HG03575 (cell line): ENCODE data around the gene UFD1.

Source experiments
- ATAC-seq: cut with Tn5 transposase; IDR thresholded peaks from one replicate; pipeline ENCODE4 v1.9.1; 2021; ENCODE audit not compliant: unreplicated experiment, insufficient number of reproducible peaks, low FRiP score; ENCODE audit errors: extremely low read depth

Gene UFD1, protein sequence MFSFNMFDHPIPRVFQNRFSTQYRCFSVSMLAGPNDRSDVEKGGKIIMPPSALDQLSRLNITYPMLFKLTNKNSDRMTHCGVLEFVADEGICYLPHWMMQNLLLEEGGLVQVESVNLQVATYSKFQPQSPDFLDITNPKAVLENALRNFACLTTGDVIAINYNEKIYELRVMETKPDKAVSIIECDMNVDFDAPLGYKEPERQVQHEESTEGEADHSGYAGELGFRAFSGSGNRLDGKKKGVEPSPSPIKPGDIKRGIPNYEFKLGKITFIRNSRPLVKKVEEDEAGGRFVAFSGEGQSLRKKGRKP

DNA sequence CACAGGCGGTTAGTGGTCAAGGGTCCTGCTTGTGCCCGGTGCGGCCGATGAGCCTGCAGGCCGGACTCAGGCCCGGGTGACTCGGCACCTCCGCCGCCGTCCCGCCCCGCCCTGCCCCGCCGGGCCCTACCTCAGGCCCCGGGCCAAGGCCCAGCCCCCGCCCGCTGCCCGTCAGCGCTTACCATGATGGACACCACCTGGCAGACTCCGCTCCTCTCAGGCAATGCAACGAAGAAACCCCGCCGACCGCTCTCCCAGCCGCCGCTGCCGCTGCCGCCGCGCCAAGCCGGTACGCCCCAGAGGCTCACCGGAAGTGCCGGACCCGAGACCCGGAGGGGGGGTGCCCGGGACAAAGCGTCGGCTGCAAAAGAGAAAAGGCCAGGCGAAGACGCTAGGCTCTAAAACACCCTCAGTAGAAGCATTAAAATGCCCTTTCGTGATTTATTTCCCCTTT, at the start of gene UFD1:
Gene UFD1, minus strand, starts transcription at position 293 of the 454 bp plus-strand sequence. Its CDS starts 108 bp downstream, at position 185.
- ATAC-seq, result peak; percentile 6

DNA sequence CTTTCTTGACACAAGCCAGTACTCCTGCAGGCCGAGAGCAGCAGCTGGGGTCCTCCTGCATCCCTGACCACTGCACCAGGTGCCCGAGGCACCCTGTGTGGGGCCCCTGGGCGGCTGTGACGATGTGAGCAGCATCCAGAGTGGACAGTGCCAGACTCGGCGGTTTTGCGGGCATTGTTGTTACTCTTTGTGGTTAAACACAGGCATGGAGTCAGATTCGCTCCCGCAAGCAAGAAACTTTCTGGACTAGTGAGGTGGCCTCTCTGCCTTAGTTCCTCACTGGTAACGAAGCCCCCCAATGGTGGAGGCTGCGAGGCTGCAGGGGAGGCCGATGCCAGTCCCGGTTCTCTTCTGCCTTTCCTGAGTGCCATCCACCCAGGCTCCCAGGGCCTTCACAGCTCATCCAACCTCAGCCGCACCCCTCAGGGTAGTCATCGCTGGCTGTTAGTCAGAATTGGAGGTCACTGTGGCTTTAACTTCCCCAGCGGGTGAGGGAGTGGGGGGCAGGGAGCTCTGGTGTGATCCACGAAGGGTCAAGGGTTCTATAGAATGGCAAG, 48.9 kb upstream of the UFD1 start:
- ATAC-seq, result no peak

DNA sequence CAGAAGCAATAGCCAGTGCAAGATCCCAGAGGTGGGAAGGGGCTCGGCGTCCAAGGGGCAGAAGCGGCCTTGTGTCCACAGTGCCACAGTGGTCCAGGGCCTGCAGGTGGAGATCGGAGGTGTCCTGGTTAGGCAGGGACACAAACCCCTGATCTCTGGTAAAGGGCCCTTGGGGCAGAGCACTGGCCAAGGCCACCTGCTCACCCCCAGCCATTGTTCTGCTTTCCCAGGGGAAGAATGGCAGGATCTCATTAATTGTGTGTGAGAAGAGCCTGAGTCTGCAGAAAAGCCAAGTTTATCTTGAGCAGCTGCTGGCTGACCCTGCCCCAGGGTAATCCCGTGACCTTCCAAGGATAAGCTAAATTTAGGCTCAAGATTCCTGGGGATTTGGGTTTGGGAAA, 48.3 kb upstream of the UFD1 start:
- ATAC-seq, result no peak

DNA sequence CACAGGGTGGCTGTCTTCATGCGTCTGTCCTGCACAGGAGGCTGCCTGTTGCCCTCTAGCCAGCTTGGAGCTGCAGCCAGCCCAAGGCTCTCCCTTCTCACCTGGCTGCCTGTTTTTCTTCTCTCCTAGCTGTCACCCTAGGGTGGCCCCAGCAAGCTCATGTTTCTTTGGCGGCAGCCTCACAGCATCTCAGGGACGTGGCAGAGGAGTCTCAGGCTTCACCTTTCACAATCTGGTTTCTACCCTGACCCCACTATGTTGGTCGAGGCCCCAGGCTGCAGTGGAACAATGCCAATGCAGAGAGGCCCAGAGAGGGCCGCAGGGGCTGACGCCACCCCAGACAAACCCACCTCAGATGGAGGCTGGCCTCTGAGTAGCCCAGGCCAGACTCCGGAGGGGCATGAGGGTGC, 47.7 kb upstream of the UFD1 start:
- ATAC-seq, result no peak

DNA sequence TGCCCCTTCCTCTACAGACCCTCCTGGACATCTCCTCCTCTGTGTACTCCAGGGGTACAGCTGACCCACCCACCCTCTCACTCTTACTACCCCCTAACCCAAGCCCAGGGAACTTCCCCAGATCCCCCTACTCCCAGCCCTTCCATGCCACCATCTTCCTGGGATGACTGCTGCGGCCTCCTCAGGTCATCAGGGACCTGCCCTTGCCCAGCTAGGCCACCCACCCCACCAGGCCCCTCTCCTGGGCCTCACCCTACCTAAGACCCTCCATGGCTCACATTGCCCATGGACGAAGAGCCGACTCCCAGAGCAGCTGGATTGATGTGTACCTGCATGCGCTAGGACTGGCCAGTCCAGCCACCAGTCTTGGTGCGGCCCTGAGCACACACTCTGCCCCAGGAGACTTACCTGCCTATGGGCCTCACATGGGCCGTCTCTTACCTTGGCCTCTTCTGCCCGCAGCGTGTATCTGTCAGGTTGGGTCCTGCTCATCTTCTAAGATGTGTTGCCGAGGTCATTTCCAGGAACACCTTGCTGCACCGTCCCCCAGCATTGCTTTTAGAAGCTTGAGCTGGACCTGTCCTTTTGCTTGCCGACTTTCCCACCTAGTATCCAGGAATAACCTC, 47.2 kb upstream of the UFD1 start:
- ATAC-seq, result no peak

DNA sequence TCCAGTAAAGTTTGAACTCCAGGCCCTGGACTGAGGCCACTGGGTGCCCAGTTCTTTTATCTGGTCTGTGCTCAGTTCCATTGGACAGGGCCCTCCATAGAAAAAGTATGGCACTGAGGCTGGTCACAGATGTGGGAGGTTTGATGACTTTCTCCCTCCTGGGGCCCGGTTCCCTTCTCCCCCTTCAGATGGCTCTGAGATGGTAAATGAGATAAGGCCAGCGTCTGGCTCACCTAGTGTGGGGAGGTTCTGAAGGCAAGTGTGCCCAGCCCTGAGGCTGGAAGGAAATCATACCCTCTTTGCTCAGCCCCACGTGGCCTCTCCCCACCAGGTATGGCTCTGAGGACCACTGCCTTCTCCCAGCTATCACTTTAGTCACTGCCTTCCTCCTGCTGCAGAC, 46.7 kb upstream of the UFD1 start:
- no peak for ATAC-seq

DNA sequence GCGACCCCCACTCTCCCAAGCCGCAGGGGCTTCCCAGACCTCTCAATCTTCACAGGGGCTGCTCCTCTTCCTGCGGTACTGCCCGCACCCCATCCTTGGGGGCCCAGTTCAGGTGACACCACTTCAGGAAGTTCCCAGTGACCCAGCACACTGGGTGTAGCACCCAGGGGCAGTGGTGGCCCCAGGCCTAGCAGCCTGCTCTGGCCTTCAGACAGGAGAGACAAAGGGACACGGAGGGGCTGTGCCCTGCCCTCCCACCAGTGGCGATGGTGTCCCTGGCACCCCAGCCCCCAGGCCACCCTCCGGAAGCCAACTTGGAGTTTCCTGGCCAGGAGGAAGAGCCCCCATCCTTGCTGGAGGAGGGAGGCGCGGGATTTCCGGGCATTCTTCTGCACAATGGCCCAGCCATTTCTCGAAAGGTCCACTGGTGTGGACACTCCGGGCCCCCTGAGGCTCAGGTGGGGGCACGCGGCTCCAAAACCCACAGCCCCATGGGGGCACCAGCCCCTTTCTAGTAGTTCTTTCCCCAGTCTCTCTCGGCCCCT, 46.2 kb upstream of the UFD1 start:
- ATAC-seq, result no peak

DNA sequence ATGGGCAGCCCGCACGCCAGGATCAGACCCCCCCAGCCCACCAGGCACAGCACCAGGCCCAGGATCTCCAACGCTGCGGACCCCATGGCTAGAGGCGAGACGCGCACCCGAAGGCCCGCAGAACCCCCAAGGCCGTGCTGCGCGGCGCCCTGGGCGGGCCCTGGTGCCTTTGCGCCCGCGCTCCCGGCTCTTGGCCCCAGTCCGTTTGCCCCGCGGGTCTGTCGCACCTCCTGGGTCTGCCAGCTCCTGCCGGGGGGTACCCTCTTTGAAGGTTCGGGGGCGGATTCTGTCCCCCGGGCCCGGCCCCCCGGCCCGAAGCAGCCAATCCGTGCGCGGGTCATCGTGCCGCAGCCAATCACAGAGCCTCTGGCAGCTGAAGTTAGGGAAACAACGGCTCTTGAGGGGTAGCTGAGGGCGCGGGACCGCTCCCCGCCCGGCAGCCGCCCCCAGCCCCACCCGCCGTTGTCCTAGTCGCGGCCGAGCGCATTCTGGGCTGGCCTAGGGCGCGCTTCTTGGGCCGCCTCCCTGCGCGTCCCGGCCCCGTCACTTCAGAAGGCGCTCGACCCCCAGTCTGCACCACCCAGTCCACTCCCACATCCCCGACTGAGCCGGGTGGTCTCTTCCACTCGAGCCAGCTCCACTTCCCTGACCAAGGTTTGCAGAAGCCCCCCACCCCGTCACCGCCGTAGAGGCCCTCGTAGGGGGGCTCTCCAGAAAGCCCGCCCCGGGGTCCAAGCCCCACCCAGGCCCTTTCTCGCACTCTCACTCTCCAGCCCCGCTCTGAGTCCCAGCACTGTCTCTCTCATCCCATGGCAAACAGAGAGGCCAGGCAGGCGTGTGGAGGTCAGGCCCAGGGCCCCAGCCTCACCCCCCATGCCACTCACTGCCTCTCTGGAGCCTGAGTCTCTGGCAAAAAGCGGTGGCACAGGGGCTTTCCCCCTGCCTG, 45.5 kb upstream of the UFD1 start, which contains the start of gene CLDN5:
Gene CLDN5, minus strand, starts transcription at position 241 of the 946 bp plus-strand sequence. Its CDS starts 155 bp downstream, at position 86.
- ATAC-seq, result no peak

DNA sequence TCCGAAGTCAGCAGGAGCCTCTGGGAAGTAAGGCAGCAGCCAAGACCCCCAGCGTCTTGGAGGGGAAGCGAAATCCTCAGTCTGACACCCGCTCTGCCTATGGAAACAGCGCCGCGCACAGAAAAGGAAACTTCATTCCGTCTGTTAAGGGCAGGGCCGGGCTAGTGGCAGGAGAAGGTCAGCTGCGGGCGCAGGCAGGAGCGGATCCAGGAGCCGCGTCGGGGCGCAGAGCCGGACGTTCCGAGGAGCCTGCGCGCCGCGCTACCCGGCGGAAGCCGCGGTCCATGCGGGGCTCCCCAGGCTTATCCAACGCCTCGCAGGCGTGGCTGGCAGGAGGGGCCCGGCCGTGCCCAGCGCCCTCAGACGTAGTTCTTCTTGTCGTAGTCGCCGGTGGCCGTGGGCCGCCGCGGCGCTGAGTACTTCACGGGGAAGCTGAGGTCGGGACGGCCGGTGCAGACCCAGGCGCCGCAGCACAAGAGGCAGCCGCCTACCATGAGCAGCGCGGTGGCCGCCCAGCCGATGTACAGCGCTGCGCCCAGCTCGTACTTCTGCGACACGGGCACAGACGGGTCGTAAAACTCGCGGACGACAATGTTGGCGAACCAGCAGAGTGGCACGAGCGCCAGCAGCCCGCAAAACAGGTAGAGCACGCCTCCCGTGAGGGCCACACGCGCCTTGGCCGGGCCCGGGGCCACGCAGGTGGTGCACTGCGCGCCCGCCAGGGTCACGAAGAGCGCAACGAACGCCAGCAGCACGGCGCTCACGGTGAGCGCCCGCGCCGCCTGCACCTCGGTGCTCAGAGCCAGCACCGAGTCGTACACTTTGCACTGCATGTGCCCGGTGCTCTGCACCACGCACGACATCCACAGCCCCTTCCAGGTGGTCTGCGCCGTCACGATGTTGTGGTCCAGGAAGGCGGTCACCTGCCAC, 44.5 kb upstream of the UFD1 start:
- ATAC-seq, result no peak

DNA sequence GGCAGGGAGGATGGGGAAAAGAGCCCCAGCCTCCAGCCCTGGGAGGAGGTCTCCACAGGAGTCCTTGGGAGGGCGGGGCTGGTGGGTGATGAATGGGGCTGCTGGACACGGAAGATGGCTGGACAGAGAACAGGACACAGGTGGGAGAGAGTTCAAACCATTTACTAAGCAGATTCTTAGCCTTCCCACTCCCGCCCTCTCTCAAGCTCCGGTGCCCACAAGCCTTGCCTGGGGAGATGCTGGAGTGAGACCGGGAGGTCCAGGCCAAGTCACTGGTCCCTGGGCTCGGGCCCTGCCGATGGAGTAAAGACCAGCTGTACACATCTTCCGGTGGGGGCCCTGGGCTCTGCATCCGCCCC, 43.9 kb upstream of the UFD1 start:
- ATAC-seq, result no peak

DNA sequence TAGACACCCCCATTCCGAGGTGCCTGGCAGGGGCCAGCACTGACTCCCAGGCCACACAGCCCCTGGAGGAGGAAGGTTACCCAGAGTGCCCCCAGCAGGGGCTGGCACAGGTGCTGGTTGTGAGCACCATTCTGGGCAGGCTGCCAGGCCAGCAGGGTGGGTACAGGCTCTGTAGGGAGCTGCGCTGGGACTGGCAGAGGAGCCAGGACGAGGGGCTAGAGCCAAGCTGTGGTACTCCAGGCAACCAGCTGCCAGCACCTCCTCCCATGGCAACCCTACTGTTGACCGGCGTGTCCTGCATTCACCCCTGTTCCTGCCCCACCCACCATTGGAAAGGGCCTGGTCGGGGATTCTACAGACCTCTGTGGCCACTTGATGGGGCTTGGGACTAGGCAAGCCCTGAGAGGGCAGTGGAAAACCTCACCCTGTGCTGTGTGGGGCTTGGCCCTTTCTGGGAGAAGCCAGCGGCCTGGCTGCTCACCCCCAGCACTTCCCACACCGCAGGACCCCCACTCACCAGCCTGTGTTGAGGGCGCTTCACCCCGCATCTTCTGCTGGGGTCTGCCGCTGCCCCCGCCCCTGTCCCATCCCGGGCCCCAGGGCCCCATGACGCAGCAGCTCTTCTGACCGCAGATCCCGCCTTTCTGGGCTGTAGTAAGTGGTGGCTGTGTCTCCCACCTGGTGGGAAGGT, 43.3 kb upstream of the UFD1 start:
- ATAC-seq, result no peak

DNA sequence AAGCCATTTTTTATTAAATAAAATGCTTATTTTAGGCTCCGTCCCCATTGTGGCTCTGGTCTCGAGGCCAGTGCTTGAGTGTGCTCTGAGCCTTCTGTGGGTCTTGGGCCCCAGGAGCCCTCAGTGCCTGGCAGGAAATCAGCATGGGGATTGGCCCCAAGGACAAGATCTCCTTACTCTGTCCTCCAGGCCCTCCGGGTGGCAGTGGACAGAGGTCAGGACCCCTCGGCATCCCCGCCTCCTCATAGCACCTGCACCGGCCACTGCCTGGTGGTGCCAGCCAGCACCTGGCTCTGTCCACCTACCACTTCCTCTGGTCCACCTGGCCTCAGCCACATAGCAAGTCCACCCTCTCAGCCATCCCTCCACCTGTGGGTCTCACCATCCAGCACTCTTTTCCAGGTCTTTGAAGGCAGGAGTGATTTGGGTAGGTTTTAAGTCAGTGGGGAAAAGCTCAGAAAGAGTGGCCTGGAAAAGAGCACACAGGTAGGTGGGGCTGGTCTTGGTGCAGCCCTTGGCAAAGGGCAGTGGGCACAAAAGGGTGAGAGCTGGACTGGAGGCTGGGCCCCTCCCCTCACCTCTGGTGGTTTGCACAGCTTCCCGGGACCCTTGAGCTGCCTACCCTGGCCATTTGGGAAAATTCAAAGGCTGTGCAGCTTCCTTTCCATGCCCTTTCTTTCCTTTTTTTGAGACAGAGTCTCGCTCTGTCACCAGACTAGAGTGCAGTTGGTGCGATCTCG, 41.7 kb upstream of the UFD1 start:
- ATAC-seq, result no peak

DNA sequence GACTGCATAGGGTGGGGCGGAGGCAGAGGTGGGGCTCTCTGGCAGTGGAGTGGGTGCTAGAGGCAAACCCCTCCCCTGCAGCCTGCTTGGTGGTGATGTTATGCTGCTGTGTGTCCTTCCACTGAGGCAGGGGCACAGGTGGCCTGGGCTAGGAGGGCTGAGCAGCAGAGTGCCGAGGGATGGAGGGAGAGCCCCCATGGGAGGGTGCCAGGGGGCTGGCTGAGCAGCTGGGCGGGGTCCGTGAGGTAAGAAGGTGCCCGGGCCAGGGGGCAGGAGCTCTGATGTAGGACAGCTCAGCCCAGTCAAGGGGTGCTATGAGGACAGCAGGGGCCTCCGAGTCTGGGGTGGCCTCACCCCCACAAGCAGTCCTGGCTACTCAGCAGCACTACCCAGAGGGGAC, 41.0 kb upstream of the UFD1 start:
- no peak for ATAC-seq

DNA sequence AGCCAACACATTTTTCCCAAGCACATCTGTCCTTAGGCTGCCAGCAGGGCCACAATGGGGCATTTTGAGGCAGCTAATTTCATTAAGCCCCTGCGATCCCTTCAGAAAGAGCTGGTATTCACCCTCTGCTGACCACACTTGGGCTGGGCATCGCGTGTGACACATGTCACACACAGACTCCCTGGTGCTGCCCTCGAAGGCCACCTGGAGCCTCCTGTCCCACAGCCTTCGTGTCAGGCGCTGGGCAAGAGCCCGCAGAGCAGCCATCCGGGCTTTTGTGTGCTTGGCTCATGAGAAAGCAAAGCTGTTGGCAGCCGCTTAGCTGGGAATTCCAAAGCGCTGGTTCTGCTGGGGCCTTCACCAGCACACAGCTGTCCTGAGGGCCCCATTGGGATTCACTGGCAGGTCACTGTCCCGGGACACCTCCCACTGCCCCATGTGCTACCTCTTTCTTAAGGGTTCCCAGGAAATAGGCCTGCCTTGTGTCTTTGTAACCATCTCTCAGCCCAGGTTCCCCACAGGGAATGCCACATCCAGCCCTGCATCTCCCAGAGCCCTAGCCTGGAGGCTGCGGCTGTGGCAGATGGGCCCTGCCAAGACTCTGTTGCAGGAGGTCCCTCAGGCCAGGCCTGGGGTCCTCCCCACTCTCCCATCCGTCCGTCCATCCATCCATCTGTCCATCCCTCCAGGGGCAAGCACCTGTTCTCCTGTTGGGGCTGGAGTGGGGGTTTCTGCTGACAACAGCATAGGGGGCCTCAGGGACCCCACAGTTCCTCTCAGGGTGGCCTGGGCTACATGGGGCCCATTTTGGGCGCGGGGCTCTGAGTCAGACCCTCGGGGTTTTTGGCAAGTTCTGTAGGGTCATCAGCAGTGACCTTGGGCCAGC, 40.3 kb upstream of the UFD1 start:
- no peak for ATAC-seq

DNA sequence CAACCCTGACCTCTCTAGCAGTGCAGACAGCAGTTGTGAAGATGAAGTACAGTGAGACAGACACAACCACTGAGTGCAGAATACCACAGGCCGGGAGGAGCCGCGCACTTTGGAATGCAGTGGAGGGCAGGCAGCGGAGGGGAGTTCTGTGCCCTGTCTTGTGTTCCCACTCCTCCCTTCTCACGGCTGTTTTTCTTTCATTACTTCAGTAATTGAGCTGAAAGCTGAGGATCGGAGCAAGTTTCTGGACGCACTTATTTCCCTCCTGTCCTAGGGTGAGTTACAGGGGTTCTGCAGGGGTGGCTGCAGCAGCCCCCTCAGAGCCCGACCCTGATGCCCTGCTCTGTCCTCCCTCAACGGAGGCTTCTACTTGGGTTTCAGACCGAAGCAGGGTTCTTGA, 39.6 kb upstream of the UFD1 start:
- no peak for ATAC-seq
